T-cell (primary cell): ENCODE results near the gene FYN. TPM values are rescaled to one million over a fixed set of nuclear protein-coding genes. Genes with fewer than 3 reads are reported as not detected.

Source experiments
- ATAC-seq, 4 experiments: fragments of 200-7000 bp in 3 of 4; fragments of 150-1000 bp in 1 of 4; cut with Tn5 transposase; replicated peaks in 1 of 4; 1 replicate in 3 of 4; 2 replicates in 1 of 4; pipeline ENCODE4 v1.10.0; 2021; ENCODE audit warnings: moderate library complexity in 3 of 4, mild to moderate bottlenecking in 2 of 4, moderate number of reproducible peaks in 1 of 4
- CTCF ChIA-PET, 2 donors: fragments of 300-600 bp; sonication (Branson Sonifier 250); formaldehyde crosslinking; loops; one replicate each; lab custom pipeline; 2022; ENCODE audit warnings: antibody characterized with exemption in 2 of 2; lab: Charles Lee
- POLR2A ChIA-PET, 2 donors: fragments of 300-600 bp; sonication (Branson Sonifier 250); formaldehyde crosslinking; loops; one replicate each; lab custom pipeline; 2022; ENCODE audit warnings: antibody characterized with exemption in 2 of 2; lab: Charles Lee
- DNase-seq, 35 experiments: peaks; one replicate each; pipeline versions ENCODE4 v3.0.0 to v3.0.0-alpha.2; 2013 to 2023
- H3K27ac ChIP-seq: one replicate; pipeline ENCODE4 v1.5.1; 2013; ENCODE audit warnings: low read length
- H3K27me3 ChIP-seq, 2 experiments: replicated peaks in 1 of 2; 1 replicate in 1 of 2; 2 replicates in 1 of 2; pipeline versions ENCODE4 v1.6.1 to v1.7.0; 2013; ENCODE audit warnings: low read length in 1 of 2, mixed read lengths in 1 of 2; ENCODE audit not compliant: control insufficient read depth in 2 of 2, insufficient read depth in 2 of 2; ENCODE audit errors: extremely low read depth in 1 of 2
- H3K36me3 ChIP-seq, 2 donors: 1 replicate in 1 of 2; 2 replicates in 1 of 2; pipeline versions ENCODE4 v1.6.1 to v1.7.0; 2013; ENCODE audit warnings: low read length in 1 of 2; ENCODE audit not compliant: control insufficient read depth in 2 of 2, insufficient read depth in 1 of 2; ENCODE audit errors: extremely low read depth in 1 of 2
- H3K4me1 ChIP-seq, 2 experiments: 1 replicate in 1 of 2; 2 replicates in 1 of 2; pipeline versions ENCODE4 v1.6.1 to v1.7.0; 2013; ENCODE audit warnings: low read length in 2 of 2, mixed read lengths in 1 of 2; ENCODE audit not compliant: insufficient read depth in 2 of 2, control insufficient read depth in 1 of 2; ENCODE audit errors: extremely low read depth in 1 of 2
- H3K4me3 ChIP-seq, 2 donors: 1 replicate in 1 of 2; 2 replicates in 1 of 2; pipeline versions ENCODE4 v1.5.1 to v1.7.0; 2013; ENCODE audit warnings: mild to moderate bottlenecking in 2 of 2, low read length in 1 of 2, moderate library complexity in 1 of 2; ENCODE audit not compliant: control insufficient read depth in 1 of 2; ENCODE audit errors: extremely low read depth in 1 of 2
- H3K9me3 ChIP-seq: 2 replicates; pipeline ENCODE4 v1.7.0; 2013
- H3K27ac Mint-ChIP-seq, 2 donors: one replicate each; pipeline ENCODE4 v1.8.0; 2020 to 2021; ENCODE audit warnings: mild to moderate bottlenecking in 2 of 2, mixed read lengths in 2 of 2
- H3K27me3 Mint-ChIP-seq, 2 donors: one replicate each; pipeline ENCODE4 v1.8.0; 2021 to 2022; ENCODE audit warnings: mixed read lengths in 2 of 2
- H3K36me3 Mint-ChIP-seq: one replicate; pipeline ENCODE4 v1.8.0; 2021; ENCODE audit warnings: mixed read lengths
- H3K4me1 Mint-ChIP-seq, 3 donors: one replicate each; pipeline ENCODE4 v1.8.0; 2020 to 2022; ENCODE audit warnings: mixed read lengths in 3 of 3, mild to moderate bottlenecking in 1 of 3
- H3K4me3 Mint-ChIP-seq, 3 donors: one replicate each; pipeline ENCODE4 v1.8.0; 2020 to 2022; ENCODE audit warnings: mild to moderate bottlenecking in 3 of 3, mixed read lengths in 3 of 3, moderate library complexity in 3 of 3
- H3K9me3 Mint-ChIP-seq, 3 donors: one replicate each; pipeline ENCODE4 v1.8.0; 2020 to 2022; ENCODE audit warnings: mixed read lengths in 3 of 3
- WGBS: methylation state at CpG from one replicate; pipeline ENCODE4 v1.1.5; 2013; ENCODE audit warnings: missing lambda C conversion rate; ENCODE audit not compliant: insufficient coverage; 5-methylcytosine and 5-hydroxymethylcytosine counted together
- total RNA-seq, 35 experiments: library from RNA in 6 of 35; stranded (reverse) in 6 of 35; fragments of 120-200 nt in 1 of 35; gene quantifications; one replicate each; pipeline versions ENCODE4 v1.2.1 to v1.2.4 and lab custom pipeline; 2013 to 2026

The FYN gene
- total RNA-seq, 5 donors from 2014 or later (not counting 1 experiment from before 2014, with no cell fraction given), result 466 to 573 (median 534) TPM

DNA sequence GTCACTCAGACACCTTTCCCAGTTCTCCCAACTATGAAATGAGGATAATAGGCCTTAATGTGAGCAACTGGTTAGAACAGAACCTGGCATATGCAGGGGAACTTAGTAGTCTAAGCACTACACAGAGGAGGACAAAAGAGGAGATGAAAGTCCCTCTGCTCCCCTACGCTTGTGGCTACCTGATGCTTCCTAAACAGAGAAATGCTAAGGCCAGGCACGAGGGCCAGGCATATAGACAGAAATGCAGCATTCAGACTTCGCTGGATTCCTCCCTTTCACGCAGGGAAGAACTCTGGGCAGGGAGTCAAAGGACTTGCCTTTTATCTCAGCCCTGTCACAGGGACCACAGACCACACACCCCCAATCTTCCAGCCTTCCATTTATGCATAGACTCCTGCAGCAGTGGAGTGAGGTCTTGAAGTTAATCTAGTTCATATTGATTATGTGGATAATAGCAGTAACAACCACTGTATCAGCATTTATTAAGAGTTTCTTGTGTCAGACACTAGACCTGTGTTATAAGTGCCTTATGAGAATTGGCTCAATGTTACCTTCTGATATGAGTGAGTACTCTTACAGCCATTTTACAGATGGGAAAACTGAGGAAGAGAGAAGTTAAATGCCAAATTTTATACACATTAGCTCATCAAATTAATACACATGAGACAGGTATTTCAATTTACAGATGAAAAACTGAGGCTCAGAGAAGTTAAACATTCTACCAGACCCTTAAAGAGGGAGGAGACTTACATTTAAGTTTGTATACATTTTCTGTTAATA lies 240.6 kb downstream of the FYN start:
- Mint-ChIP-seq H3K4me1 (no peaks in the 10 kb centered on the region), H3K27me3 (no peaks in the 10 kb centered on the region), H3K36me3 (peaks cover 20% of the 10 kb centered on the region), H3K27ac (no peak overlapping the region), H3K4me3 (no peak overlapping the region), H3K9me3 (peaks cover 4 to 9% (median 6%) of the 10 kb centered on the region in 3 donors)
- Histone ChIP-seq H3K27me3 (no peaks in the 10 kb centered on the region), H3K4me3 (no peak overlapping the region), H3K27ac (no peak overlapping the region), H3K36me3 (no peaks in the 10 kb centered on the region), H3K4me1 (no peaks in the 10 kb centered on the region), H3K9me3 (no peaks in the 10 kb centered on the region)
- ChIA-PET POLR2A (interaction anchor here in 1 of 2 donors (0.6 kb wide), 2 partner anchors 258 to 423 kb away, joined by 3 read pairs; no protein-coding TSS in a partner anchor), CTCF (no interaction called here)
- DNase-seq (no peak), ATAC-seq (no peak)
- 77% methylated on average over 2 of the region's 4 CpGs for WGBS

DNA sequence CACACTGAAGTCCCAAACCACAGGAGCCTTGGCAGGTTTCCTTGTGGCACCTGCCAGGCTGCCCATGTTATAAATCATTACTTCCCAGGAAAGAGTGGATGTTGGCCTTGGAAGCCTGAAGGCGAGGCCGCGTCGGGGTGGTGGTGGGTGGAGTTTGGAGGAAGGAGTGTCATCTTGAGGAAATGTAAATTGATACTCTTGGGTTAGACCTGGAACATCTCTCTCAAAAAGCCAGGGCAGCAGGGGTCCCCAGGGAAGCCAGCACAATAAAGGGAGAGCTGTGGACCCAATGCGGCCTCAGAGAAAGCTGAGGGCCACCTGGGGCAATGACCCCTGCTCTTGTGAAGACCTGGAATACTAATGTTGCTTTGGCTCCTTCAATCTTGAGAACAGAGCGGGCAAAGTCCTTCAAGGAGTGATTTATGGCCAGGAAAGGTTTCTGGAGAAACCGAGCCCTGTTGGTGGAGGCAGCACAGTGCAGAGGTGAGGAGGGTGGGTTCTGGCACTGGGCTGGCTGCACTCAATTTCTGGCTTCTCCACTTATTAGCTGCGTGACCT lies 241.3 kb downstream of the FYN start:
- H3K27ac ChIP-seq, result no peak overlapping the region
- Mint-ChIP-seq H3K4me1 (no peaks in the 10 kb centered on the region), H3K27me3 (no peaks in the 10 kb centered on the region), H3K27ac (no peak overlapping the region), H3K4me3 (no peak overlapping the region), H3K36me3 (peaks cover 13% of the 10 kb centered on the region), H3K9me3 (peaks cover 4 to 9% (median 6%) of the 10 kb centered on the region in 3 donors)
- DNase-seq, result no peak
- no peaks in the 10 kb centered on the region for H3K9me3 ChIP-seq
- ChIA-PET CTCF (no interaction called here), POLR2A (no interaction called here)
- H3K4me1 ChIP-seq, result no peaks in the 10 kb centered on the region
- H3K27me3 ChIP-seq, result no peaks in the 10 kb centered on the region
- no peak overlapping the region for H3K4me3 ChIP-seq
- WGBS, result 100% methylated on average over 2 of the region's 8 CpGs
- no peak for ATAC-seq
- H3K36me3 ChIP-seq, result no peaks in the 10 kb centered on the region

DNA sequence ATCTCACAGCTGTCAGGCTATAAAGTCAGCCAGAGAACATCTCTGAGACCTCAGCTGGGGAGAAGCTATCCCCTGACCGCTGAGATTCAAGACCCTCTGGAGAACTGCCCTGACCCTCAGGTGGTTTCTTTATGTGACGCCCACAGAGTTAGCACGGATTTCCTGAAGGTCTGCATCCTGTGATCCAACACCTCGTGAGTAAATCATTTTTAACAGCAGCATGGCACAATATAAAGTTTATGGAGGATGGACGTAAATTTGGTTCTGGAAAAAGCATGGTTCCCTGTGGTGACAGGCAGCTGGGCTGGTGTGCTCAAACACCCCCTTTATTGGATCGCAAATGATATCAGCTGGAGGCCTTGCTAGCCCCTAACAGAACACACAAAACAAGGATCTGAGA lies 242.2 kb downstream of the FYN start:
- POLR2A ChIA-PET, result no interaction called here
- 60% methylated on average over 4 of the region's 6 CpGs for WGBS
- Mint-ChIP-seq H3K36me3 (peaks cover 13% of the 10 kb centered on the region), H3K4me3 (no peak overlapping the region), H3K27ac (no peak overlapping the region), H3K9me3 (peaks cover 0 to 9% (median 6%) of the 10 kb centered on the region in 3 donors), H3K27me3 (no peaks in the 10 kb centered on the region), H3K4me1 (no peaks in the 10 kb centered on the region)
- ATAC-seq (no peak), DNase-seq (no peak)
- Histone ChIP-seq H3K9me3 (no peaks in the 10 kb centered on the region), H3K27ac (no peak overlapping the region), H3K36me3 (no peaks in the 10 kb centered on the region), H3K27me3 (no peaks in the 10 kb centered on the region), H3K4me1 (no peaks in the 10 kb centered on the region), H3K4me3 (no peak overlapping the region)
- CTCF ChIA-PET, result no interaction called here

DNA sequence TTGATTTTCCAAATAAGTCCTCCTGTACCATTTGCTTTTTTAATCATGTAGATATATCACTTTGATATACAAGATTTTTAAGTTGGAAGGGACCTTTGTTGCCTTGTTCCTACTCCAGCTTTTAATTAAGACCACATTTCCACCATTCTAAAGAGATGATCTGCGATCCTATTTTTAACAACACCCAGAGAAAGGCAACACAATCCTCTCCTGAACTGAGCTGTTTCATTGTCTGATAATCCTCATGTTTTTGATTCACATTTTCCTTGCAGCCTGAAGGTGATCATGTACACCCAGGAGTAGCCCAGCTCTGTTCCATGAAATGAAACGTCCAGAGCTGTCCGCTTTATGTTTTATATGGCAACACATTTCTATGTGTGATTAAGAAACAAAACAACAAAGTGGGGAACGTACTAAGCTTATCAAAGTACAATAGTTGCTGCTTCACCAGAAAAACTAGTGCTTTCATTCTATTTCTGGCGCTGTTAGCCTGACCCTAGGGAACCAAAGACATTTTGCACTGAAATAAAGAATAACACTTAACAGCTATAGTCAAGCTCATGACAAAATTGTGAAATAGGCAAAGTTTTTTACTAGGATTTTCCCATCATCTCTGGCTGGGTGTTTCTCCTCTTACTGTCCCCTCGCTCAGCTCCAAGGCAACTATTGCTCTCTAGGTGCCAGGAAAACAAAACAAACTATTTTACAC lies 245.0 kb downstream of the FYN start:
- POLR2A ChIA-PET, result no interaction called here
- H3K36me3 Mint-ChIP-seq, result peaks cover 13% of the 10 kb centered on the region
- no peaks in the 10 kb centered on the region for H3K27me3 ChIP-seq
- H3K4me3 Mint-ChIP-seq, result no peak overlapping the region
- peaks cover 0 to 9% (median 6%) of the 10 kb centered on the region in 3 donors for H3K9me3 Mint-ChIP-seq
- ATAC-seq (no peak), DNase-seq (no peak)
- no peaks in the 10 kb centered on the region for H3K4me1 Mint-ChIP-seq
- 90% methylated on average over 2 of the region's 6 CpGs for WGBS
- no peaks in the 10 kb centered on the region for H3K4me1 ChIP-seq
- no peaks in the 10 kb centered on the region for H3K27me3 Mint-ChIP-seq
- no peaks in the 10 kb centered on the region for H3K36me3 ChIP-seq
- H3K4me3 ChIP-seq, result no peak overlapping the region
- no peak overlapping the region for H3K27ac Mint-ChIP-seq
- H3K9me3 ChIP-seq, result no peaks in the 10 kb centered on the region
- CTCF ChIA-PET, result no interaction called here
- no peak overlapping the region for H3K27ac ChIP-seq

DNA sequence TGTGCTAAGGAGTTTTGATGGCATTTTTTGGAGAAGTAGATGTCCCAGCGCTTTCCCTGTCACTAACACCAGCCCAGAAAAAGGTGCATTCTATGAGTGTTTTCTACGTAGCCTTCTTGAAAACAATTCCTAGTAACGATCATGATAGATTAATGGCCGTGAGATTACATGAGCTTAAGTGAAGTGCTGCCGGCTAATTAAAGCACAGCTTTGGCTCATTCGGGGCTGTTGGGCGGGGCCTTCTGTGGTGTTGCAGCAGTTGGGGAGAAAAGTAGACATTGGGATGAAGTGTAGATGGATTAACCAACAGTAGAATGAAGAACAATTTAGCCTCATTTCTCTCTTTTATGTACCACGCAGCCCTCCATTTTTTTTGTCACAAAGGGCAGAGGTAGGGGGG lies 246.8 kb downstream of the FYN start:
- no peaks in the 10 kb centered on the region for H3K4me1 ChIP-seq
- DNase-seq, result no peak
- H3K27me3 ChIP-seq, result no peaks in the 10 kb centered on the region
- Mint-ChIP-seq H3K4me1 (no peaks in the 10 kb centered on the region), H3K27me3 (no peaks in the 10 kb centered on the region), H3K9me3 (peaks cover 0 to 9% (median 6%) of the 10 kb centered on the region in 3 donors), H3K27ac (no peak overlapping the region), H3K36me3 (peaks cover 13% of the 10 kb centered on the region), H3K4me3 (no peak overlapping the region)
- H3K9me3 ChIP-seq, result no peaks in the 10 kb centered on the region
- H3K27ac ChIP-seq, result no peak overlapping the region
- H3K36me3 ChIP-seq, result no peaks in the 10 kb centered on the region
- 90% methylated on average over 2 of the region's 8 CpGs for WGBS
- H3K4me3 ChIP-seq, result no peak overlapping the region
- CTCF ChIA-PET, result no interaction called here
- POLR2A ChIA-PET, result interaction anchor here in 1 of 2 donors (0.7 kb wide), 1 partner anchor 645 kb away, joined by 5 read pairs; no protein-coding TSS in a partner anchor
- no peak for ATAC-seq

DNA sequence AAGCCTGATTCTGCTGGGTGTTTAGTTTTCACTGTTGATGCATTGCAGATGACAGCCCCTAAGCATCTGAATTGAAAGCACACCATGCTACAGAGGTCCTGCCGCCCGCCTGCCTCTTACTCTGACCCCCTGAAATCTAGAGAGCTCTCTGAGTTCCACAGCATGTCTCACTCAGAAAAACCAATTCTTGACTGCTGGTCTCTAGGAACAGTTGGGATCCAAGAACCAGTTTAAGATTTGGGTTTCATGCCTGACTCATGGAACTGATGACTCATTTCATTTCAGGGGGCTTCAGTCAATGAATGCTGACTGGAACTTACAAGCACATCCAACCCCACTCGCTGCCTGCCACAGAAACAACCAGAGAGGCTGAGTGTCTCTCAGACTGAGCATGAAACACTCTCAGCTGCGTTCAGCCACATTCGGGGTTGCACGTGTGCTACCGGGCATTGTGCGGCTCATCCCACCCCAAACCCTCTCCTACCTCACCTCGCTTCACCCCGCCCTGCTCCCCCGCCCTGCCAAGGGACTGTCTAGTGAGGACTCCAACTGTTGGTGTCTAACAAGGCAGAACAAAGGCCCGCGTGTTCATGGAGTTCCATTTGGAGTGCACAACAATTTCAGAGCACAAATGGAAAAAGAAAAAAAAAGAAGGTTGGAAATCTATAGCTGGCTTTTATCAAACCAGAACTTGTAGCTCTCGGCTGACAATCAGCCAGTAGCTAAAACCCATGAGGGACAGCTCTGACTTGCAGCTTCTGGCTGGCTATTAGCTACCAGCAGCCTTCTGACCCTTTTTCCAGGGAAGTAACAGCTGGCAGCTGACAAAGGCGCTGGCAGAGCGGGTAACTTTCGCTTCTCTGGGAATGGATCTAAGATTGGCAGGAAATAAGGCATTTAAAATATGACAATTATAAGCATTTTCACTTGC lies 247.5 kb downstream of the FYN start:
- WGBS, result 86% methylated on average over 7 of the region's 17 CpGs
- ChIA-PET POLR2A (no interaction called here), CTCF (no interaction called here)

More for the DNA sequence above, 247.5 kb downstream of the FYN start:
- no peaks in the 10 kb centered on the region for H3K9me3 ChIP-seq
- no peaks in the 10 kb centered on the region for H3K27me3 ChIP-seq
- DNase-seq (no peak), ATAC-seq (no peak)
- Mint-ChIP-seq H3K4me3 (no peak overlapping the region), H3K27ac (no peak overlapping the region), H3K9me3 (peaks cover 0 to 9% (median 6%) of the 10 kb centered on the region in 3 donors), H3K36me3 (peaks cover 13% of the 10 kb centered on the region), H3K27me3 (peaks cover 0 to 2% of the 10 kb centered on the region in 2 donors), H3K4me1 (no peaks in the 10 kb centered on the region)
- H3K36me3 ChIP-seq, result no peaks in the 10 kb centered on the region
- no peak overlapping the region for H3K27ac ChIP-seq
- no peak overlapping the region for H3K4me3 ChIP-seq
- H3K4me1 ChIP-seq, result no peaks in the 10 kb centered on the region
